Skeletal muscle satellite cell (primary cell): Measurements from ENCODE around the gene RGS16.

Experiments
- H3K27me3 ChIP-seq: 2 replicates; pipeline ENCODE4 v1.7.0; 2013; ENCODE audit warnings: low read length; ENCODE audit not compliant: control insufficient read depth, insufficient read depth
- H3K36me3 ChIP-seq: 2 replicates; pipeline ENCODE4 v1.7.0; 2013; ENCODE audit warnings: mild to moderate bottlenecking, control low read depth, low read length; ENCODE audit not compliant: insufficient read depth
- H3K4me1 ChIP-seq: 2 replicates; pipeline ENCODE4 v1.7.0; 2013; ENCODE audit warnings: low read length; ENCODE audit not compliant: control insufficient read depth, insufficient read depth
- H3K4me2 ChIP-seq: 2 replicates; pipeline ENCODE4 v1.7.0; 2013; ENCODE audit warnings: mild to moderate bottlenecking, low read length
- H3K4me3 ChIP-seq: 2 replicates; pipeline ENCODE4 v1.7.0; 2013; ENCODE audit warnings: low read length
- H3K9ac ChIP-seq: 2 replicates; pipeline ENCODE4 v1.7.0; 2013; ENCODE audit warnings: mild to moderate bottlenecking, low read depth, low read length, moderate library complexity
- H3K9me3 ChIP-seq: replicated peaks from 2 replicates; pipeline ENCODE4 v1.7.0; 2013; ENCODE audit warnings: mild to moderate bottlenecking, control low read depth, low read length

Gene RGS16

GRCh38 chr1:182603646-182604174 lies 479 bp downstream of the RGS16 start:
- no peaks in the 10 kb centered on the region for H3K9me3 ChIP-seq
- H3K36me3 ChIP-seq = no peaks in the 10 kb centered on the region
- peak overlapping the region; percentile 72 for H3K4me2 ChIP-seq
- H3K27me3 ChIP-seq = peaks cover 55% of the 10 kb centered on the region
- H3K4me1 ChIP-seq = peaks cover 8% of the 10 kb centered on the region
- no peak overlapping the region for H3K9ac ChIP-seq
- H3K4me3 ChIP-seq = peak overlapping the region; percentile 51

DNA sequence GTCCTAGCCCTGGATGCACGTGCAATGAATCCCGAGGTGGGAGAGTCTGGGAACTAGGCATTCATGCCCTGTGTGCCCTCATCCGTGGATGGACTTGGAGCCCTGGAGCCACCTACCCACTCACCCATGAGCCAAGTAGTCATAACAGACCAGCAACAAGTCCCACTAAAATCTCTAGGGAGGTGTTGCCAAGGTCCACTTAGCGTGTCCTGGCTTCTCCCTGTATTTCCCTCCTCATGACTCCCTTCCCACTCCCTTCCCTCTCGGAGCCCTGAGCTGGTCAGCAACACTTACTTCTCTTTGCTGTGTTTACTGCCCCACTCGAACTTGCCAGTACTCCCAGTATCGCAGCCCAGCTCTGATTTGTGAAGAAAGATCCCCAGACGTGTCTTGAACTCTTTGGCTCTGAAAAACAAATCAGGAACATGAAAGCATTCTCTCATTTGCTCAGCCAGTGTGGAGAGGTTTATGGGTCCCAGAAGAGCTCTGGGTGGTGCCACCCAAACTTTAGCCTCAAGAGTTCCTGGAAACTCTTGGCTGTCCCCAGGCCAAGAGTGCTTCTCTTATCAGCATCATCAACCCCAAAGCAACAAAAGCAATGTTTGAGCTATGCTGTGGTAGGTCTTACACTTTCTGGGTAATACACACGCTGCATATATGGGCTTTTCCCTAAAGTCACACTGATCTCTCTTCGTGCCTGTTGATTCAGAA lies 1.1 kb downstream of the RGS16 start:
- H3K9ac ChIP-seq = no peak overlapping the region

DNA sequence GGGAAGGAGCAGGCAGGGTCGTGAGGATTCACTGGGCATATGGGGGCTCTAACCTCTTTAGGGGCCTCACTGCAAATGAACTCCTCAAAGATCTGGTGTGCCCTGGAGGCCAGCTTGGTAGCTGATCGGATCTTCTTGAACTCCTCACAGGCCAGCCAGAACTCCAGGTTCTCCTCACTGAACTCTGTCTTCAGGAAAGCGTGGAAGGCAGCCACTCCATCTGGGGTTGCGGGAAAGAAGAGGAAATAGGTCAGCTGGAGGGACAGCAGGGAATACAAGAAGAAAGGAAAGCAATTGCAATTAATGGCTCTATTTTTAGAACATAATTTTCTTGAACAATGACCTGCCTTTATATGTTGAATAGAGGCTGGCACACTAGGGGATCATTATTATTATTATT lies 2.3 kb downstream of the RGS16 start:
- peaks cover 46% of the 10 kb centered on the region for H3K27me3 ChIP-seq
- no peaks in the 10 kb centered on the region for H3K9me3 ChIP-seq
- no peak overlapping the region for H3K9ac ChIP-seq
- no peak overlapping the region for H3K4me2 ChIP-seq
- no peaks in the 10 kb centered on the region for H3K36me3 ChIP-seq
- no peak overlapping the region for H3K4me3 ChIP-seq
- H3K4me1 ChIP-seq = peaks cover 8% of the 10 kb centered on the region

More for the DNA sequence above, 1.1 kb downstream of the RGS16 start:
- Histone ChIP-seq H3K4me2 (no peak overlapping the region), H3K9me3 (no peaks in the 10 kb centered on the region), H3K27me3 (peaks cover 48% of the 10 kb centered on the region), H3K4me3 (no peak overlapping the region), H3K4me1 (peaks cover 8% of the 10 kb centered on the region), H3K36me3 (no peaks in the 10 kb centered on the region)

GRCh38 chr1:182601416-182601786 lies 2.8 kb downstream of the RGS16 start:
- no peaks in the 10 kb centered on the region for H3K9me3 ChIP-seq
- H3K27me3 ChIP-seq = peaks cover 46% of the 10 kb centered on the region
- no peak overlapping the region for H3K9ac ChIP-seq
- peaks cover 8% of the 10 kb centered on the region for H3K4me1 ChIP-seq
- H3K4me3 ChIP-seq = no peak overlapping the region
- no peaks in the 10 kb centered on the region for H3K36me3 ChIP-seq
- no peak overlapping the region for H3K4me2 ChIP-seq

DNA sequence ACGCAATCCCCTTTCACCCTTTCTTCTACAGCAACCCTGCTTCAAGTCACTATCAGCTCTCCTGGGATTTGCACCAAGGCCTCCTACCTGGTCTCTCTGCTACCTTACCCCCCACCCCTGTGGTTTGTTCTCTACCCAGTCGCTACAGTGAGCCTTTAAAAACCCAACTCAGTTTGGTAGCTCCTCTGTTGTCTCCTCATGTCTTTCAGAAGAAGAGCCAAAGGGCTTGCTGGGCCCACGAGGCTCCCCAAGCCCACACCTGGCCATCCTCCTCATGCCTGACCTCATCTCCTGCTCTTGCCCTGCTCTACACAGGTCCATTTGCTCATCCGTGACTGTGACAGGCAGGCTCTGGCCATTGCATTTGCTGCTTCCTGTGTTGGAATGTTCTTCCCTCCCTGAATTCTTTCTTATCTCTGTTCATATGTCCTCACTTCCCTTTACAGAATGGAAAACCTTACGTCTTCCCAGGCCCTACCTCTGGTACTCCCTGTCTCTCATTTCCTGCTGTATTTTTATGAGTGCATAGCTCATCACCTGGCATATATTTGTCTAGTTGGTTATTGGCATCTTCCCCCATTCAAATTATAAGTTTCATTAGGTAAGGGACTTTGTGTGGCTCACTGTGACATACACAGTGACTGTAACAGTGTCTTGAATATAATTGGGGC lies 3.3 kb downstream of the RGS16 start:
- Histone ChIP-seq H3K9me3 (no peaks in the 10 kb centered on the region), H3K4me3 (no peak overlapping the region), H3K4me2 (no peak overlapping the region), H3K9ac (no peak overlapping the region), H3K27me3 (peaks cover 46% of the 10 kb centered on the region), H3K4me1 (peaks cover 8% of the 10 kb centered on the region), H3K36me3 (no peaks in the 10 kb centered on the region)

- no peaks in the 10 kb centered on the region for H3K9me3 ChIP-seq
- peaks cover 42% of the 10 kb centered on the region for H3K27me3 ChIP-seq
- H3K4me2 ChIP-seq = no peak overlapping the region
- no peak overlapping the region for H3K4me3 ChIP-seq
- peaks cover 8% of the 10 kb centered on the region for H3K4me1 ChIP-seq
- H3K36me3 ChIP-seq = no peaks in the 10 kb centered on the region
- H3K9ac ChIP-seq = no peak overlapping the region
Measured at GRCh38 chr1:182600036-182600713, 4.0 kb downstream of the RGS16 start.

DNA sequence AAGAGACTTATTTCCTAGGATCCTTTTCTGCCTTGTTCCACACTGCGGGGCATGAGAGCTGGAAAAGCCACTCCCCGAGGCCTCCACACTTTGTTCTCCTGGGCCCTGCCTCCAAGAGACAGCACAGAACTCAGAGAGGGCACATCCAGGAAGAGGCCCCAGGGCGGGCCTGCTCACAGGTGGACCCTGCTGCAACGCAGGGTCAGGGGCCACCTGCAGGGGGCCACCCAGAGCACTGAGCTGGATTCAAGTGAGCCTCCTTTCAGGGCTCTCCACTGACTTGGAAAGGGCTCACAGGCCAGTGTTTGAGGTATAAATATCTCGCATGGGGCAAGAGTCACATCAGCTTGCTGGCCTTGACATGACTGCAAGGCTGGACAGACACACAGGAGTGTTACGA lies 4.8 kb downstream of the RGS16 start:
- H3K9ac ChIP-seq = no peak overlapping the region
- H3K36me3 ChIP-seq = no peaks in the 10 kb centered on the region
- peaks cover 35% of the 10 kb centered on the region for H3K27me3 ChIP-seq
- no peak overlapping the region for H3K4me2 ChIP-seq
- no peak overlapping the region for H3K4me3 ChIP-seq
- H3K4me1 ChIP-seq = peaks cover 5% of the 10 kb centered on the region
- no peaks in the 10 kb centered on the region for H3K9me3 ChIP-seq

DNA sequence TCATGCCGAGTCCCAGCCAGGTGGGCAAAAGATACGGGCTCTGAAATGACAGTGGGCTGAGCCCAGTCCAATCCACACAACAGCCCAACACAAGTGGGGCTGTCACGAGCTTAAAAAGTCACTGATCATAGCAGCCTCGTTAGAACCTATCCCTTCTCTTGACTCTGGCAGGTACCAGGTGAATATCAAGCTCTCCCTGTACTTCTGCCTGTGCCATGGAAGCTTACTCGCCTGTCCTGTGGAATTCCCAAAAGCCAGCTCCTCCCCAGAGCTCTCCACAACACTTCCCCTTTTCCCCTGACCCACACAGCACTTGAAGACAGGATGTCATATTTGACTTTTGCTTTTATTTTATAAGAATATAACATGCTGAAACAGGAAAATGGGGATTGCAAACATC lies 5.9 kb downstream of the RGS16 start:
- Histone ChIP-seq H3K4me1 (no peaks in the 10 kb centered on the region), H3K27me3 (peaks cover 31% of the 10 kb centered on the region), H3K4me3 (no peak overlapping the region), H3K4me2 (no peak overlapping the region), H3K9ac (no peak overlapping the region), H3K36me3 (no peaks in the 10 kb centered on the region), H3K9me3 (no peaks in the 10 kb centered on the region)

DNA sequence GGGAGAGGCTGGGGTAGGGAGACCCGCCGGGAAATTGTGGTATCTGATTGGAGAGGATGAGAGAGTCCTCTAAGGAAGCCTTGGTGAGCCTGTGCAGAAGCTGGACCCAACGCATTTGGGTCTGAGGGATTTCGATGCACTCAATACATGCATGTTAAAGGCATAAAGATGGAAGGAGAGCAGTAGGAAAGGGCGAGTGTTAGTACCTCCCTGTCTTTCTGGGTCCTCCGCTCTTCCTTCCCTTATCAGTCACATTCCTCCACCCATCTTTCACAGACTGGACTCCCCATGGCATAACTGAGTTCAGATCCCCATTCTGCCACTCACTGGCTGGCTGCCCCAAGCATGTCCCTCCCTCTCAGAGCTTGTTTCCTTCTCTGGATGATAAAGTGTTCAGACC lies 7.3 kb downstream of the RGS16 start:
- Histone ChIP-seq H3K4me1 (no peaks in the 10 kb centered on the region), H3K4me2 (no peak overlapping the region), H3K27me3 (peaks cover 26% of the 10 kb centered on the region), H3K36me3 (no peaks in the 10 kb centered on the region), H3K4me3 (no peak overlapping the region), H3K9me3 (no peaks in the 10 kb centered on the region), H3K9ac (no peak overlapping the region)

- no peaks in the 10 kb centered on the region for H3K36me3 ChIP-seq
- peaks cover 26% of the 10 kb centered on the region for H3K27me3 ChIP-seq
- no peaks in the 10 kb centered on the region for H3K4me1 ChIP-seq
- H3K9me3 ChIP-seq = no peaks in the 10 kb centered on the region
- H3K9ac ChIP-seq = no peak overlapping the region
- no peak overlapping the region for H3K4me3 ChIP-seq
- no peak overlapping the region for H3K4me2 ChIP-seq
Measured at GRCh38 chr1:182595641-182596240, 8.4 kb downstream of the RGS16 start.

- peaks cover 5% of the 10 kb centered on the region for H3K4me1 ChIP-seq
- H3K4me3 ChIP-seq = no peak overlapping the region
Measured at GRCh38 chr1:182589931-182590330, 14.3 kb downstream of the RGS16 start.

More at GRCh38 chr1:182589931-182590330, 14.3 kb downstream of the RGS16 start:
- Histone ChIP-seq H3K9me3 (no peaks in the 10 kb centered on the region), H3K9ac (no peak overlapping the region), H3K4me2 (no peak overlapping the region), H3K27me3 (peaks cover 12% of the 10 kb centered on the region), H3K36me3 (no peaks in the 10 kb centered on the region)
